ENCODE measurements around the gene ZBTB11. TPM values are rescaled to one million over a fixed set of nuclear protein-coding genes. Genes with fewer than 3 reads are reported as not detected.

ZBTB11 gene
- total RNA-seq, 4 donors from 2014 or later, result 14.6 to 20.9 (median 16.1) TPM

DNA sequence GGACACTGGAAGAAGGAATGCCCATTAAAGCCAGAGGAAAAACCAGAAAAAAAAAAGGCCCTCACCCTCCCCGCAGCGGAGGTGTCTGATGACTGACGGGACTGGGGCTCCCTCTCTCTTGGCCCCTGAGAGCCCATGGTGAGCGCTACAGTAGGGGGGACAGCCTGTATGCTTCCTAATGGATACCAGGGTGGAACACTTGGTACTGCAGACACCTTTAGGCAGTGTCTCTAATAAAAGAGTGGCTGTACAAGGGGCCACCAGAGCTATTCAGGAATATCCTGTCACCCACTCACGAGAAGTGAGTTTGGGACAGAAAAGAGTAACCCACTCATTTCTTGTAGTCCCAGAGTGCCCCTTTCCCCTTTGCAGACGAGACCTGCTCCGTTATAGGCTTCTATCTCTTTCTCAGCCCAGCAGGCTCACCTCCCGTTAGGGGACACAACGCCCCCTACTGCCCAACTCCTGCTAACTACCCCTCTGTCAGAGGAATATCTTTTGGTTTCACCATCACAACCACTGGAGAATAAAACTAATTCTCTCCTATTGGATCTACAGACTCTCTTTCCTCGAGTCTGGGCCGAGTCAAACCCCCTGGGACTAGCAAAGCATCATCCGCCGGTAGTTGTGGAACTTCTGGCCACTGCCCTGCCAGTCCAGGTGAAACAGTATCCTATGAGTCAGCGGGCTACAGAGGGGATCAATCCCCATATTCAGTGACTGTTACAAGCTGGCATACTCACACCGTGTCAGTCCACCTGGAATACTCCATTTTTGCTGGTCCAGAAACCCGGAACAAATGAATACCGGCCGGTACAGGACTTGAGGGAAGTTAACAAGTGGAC is 40.8 kb downstream of the ZBTB11 start:
- ATAC-seq (peak; percentile 56 to 62), DNase-seq (peak; percentile 3 to 23)
- no peaks in the 10 kb centered on the region for H3K36me3 ChIP-seq
- no peaks in the 10 kb centered on the region for H3K9me3 ChIP-seq
- no peaks in the 10 kb centered on the region for H3K27me3 ChIP-seq
- H3K4me1 ChIP-seq, result no peaks in the 10 kb centered on the region
- no peak overlapping the region for H3K27ac ChIP-seq
- no peak overlapping the region for H3K4me3 ChIP-seq
- in situ Hi-C loops (cut with MboI; ENCODE audit: low sequenced_read_pairs in 4 of 4), result no loop called here
- no peak for TF ChIP-seq POLR2A (IDR thresholded peaks at IDR 0.05)
- TF ChIP-seq, protein P1, sequence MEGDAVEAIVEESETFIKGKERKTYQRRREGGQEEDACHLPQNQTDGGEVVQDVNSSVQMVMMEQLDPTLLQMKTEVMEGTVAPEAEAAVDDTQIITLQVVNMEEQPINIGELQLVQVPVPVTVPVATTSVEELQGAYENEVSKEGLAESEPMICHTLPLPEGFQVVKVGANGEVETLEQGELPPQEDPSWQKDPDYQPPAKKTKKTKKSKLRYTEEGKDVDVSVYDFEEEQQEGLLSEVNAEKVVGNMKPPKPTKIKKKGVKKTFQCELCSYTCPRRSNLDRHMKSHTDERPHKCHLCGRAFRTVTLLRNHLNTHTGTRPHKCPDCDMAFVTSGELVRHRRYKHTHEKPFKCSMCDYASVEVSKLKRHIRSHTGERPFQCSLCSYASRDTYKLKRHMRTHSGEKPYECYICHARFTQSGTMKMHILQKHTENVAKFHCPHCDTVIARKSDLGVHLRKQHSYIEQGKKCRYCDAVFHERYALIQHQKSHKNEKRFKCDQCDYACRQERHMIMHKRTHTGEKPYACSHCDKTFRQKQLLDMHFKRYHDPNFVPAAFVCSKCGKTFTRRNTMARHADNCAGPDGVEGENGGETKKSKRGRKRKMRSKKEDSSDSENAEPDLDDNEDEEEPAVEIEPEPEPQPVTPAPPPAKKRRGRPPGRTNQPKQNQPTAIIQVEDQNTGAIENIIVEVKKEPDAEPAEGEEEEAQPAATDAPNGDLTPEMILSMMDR (IDR thresholded peaks at IDR 0.05 in 4 of 5, conservative IDR thresholded peaks at IDR 0.05 in 1 of 5), result peak in 4 of 5 experiments; percentile 12 to 55 (median 40)
- intact Hi-C loops (cut with DNase I; ENCODE audit: low total_unique reads), result no loop called here

DNA sequence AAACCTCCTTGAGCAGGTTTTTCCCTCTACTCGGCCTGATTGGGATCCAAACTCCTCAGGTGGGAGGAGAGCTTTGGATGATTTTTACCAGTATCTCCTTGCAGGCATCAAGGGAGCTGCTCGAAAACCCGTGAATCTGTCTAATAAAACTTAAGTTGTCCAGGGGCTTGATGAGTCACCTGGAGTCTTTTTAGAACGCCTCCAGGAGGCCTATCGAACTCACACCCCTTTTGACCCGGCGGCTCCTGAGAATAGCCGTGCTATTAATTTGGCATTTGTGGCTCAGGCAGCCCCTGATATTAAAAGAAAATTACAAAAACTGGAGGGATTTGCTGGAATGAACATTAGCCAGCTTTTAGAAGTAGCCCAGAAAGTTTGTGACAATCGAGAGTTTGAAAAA is 41.6 kb downstream of the ZBTB11 start:
- H3K4me1 ChIP-seq, result no peaks in the 10 kb centered on the region
- in situ Hi-C loops (cut with MboI; ENCODE audit: low sequenced_read_pairs in 4 of 4), result no loop called here
- no peak for ATAC-seq

DNA sequence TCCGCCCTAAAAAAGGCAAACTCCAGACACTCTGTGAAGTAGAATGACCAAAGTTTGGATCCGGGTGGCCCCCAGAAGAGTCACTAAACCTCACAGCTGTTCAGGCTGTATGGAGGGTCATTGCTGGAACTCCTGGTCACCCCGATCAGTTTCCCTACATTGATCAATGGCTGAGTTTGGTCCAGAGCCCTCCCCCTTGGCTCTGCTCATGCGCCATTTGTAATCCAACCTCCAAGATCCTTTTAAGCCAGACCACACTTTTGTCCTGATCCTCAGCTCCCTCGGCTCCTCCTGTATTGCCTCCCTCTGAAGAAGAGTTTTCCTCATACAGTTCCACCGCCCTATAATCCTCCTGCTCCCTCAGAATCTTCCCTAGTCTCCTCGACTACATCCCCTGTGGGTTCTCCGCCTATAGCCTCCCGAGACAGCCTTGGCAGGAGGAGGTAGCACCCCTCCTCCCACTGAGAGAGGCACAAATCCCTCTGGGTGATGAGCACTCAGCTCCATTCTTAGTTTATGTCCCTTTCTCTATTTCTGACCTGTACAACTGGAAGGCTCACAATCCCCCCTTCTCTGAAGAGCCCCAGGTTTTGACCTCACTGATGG is 42.2 kb downstream of the ZBTB11 start:
- Histone ChIP-seq H3K9me3 (no peaks in the 10 kb centered on the region), H3K27me3 (no peaks in the 10 kb centered on the region), H3K27ac (no peak overlapping the region), H3K36me3 (no peaks in the 10 kb centered on the region), H3K4me1 (no peaks in the 10 kb centered on the region), H3K4me3 (no peak overlapping the region)
- no peak for DNase-seq
- in situ Hi-C loops (cut with MboI; ENCODE audit: low sequenced_read_pairs in 4 of 4), result no loop called here
- no peak for TF ChIP-seq POLR2A (IDR thresholded peaks at IDR 0.05)
- TF ChIP-seq, protein P1 (IDR thresholded peaks at IDR 0.05 in 4 of 5, conservative IDR thresholded peaks at IDR 0.05 in 1 of 5), result no peak
- ATAC-seq, result no peak
- intact Hi-C loops (cut with DNase I; ENCODE audit: low total_unique reads), result no loop called here

More for the DNA sequence above, 41.6 kb downstream of the ZBTB11 start:
- intact Hi-C loops (cut with DNase I; ENCODE audit: low total_unique reads), result no loop called here
- Histone ChIP-seq H3K4me3 (no peak overlapping the region), H3K27me3 (no peaks in the 10 kb centered on the region), H3K36me3 (no peaks in the 10 kb centered on the region), H3K9me3 (no peaks in the 10 kb centered on the region), H3K27ac (no peak overlapping the region)
- DNase-seq, result no peak
- TF ChIP-seq POLR2A (IDR thresholded peaks at IDR 0.05), result no peak
- TF ChIP-seq, protein P1 (IDR thresholded peaks at IDR 0.05 in 4 of 5, conservative IDR thresholded peaks at IDR 0.05 in 1 of 5), result no peak

DNA sequence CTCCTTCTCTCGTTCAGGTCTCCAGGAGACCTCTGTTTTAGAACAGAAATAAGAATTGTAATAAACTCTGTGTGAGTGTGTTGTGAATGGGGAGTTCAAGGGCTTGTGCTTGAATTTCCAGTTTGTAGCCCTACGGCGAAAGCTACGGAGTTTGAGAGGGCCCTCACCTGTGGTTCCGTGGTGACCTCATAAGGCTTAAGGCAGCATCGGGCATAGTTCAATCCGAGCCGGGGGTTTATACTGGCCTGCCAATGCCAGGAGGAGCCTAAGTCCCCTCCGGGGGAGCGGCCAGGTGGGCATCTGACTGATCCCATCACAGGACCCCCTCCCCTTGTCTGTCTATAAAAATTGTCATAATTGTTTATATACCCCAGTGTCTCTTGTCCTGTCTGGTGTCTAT is 43.7 kb downstream of the ZBTB11 start:
- in situ Hi-C loops (cut with MboI; ENCODE audit: low sequenced_read_pairs in 4 of 4), result no loop called here
- Histone ChIP-seq H3K27ac (no peak overlapping the region), H3K4me3 (no peak overlapping the region), H3K4me1 (no peaks in the 10 kb centered on the region), H3K36me3 (no peaks in the 10 kb centered on the region), H3K27me3 (no peaks in the 10 kb centered on the region), H3K9me3 (no peaks in the 10 kb centered on the region)
- TF ChIP-seq, protein P1 (IDR thresholded peaks at IDR 0.05 in 4 of 5, conservative IDR thresholded peaks at IDR 0.05 in 1 of 5), result no peak
- no peak for TF ChIP-seq POLR2A (IDR thresholded peaks at IDR 0.05)
- ATAC-seq (no peak), DNase-seq (no peak)
- intact Hi-C loops (cut with DNase I; ENCODE audit: low total_unique reads), result no loop called here

Measured in gastrocnemius medialis (tissue), 4 donors.